Measurements from ENCODE around the gene WTIP.

Gene WTIP

DNA sequence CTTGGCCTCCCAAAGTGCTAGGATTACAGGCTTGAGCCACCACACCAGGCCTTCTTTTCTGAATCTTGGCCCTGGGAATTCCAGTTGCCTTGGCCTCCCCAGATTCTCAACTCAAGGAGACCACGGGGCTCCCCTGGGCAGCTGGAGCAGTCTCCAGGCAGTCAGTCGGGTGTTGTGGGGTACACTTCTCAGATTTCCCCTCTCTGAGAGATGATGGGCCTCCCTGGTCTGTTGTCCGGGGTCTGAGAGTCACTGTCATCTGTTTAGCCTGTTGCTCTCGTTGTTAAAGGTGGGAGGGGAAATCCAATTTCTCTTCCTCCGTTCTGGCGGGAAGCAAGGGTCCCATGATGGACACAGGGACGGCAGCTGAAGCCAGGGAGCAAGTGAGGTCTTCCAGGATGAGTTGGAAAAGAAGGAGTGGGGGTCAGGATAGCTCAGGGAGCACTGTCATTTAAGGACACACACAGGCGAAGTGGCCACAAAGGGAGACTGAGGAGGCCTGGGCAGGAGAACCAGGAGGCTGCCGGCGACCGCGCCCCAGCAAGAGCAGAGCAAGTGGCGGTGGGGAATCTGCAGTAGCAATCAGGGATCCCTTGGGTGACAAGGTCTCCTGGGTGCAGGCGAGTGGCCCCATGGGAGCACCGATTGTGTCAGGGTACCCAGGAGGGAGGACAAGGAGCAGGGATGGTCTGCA is 15.7 kb downstream of the WTIP start:
- Histone ChIP-seq H3K9ac (ENCODE audit: low read depth, low read length) (no peak overlapping the region), H3K4me1 (ENCODE audit: control insufficient read depth, insufficient read depth, low read length) (no peaks in the 10 kb centered on the region), H3K27me3 (ENCODE audit: control insufficient read depth, insufficient read depth, low read length) (peaks cover 5% of the 10 kb centered on the region)

DNA sequence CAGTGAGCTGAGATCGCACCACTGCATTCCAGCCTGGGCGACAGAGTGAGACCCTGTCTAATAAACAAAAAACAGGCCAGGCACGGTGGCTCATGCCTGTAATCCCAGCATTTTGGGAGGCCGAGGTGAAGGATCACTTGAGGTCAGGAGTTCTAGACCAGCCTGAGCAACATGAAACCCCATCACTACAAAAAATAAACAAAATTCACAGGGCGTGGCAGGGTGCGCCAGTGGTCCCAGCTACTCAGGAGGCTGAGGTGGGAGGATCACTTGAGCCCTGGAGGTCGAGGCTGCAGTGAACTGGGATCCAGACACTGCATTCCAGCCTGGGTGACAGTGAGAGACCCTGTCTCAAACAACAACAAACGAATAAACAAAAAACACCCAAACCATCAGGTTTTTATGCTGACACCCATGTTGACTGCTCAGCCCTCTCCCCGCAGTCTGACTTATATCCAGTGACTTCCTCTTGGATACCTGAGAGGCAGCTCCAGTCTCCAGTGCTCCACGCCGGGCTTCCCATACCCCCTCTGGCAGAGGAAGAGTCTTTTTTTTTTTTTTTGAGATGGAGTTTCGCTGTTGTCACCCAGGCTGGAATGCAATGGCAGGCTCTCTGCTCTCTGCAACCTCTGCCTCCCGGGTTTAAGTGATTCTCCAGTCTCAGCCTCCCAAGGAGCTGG is 17.7 kb downstream of the WTIP start:
- Histone ChIP-seq H3K4me1 (ENCODE audit: control insufficient read depth, insufficient read depth, low read length) (no peaks in the 10 kb centered on the region), H3K9ac (ENCODE audit: low read depth, low read length) (no peak overlapping the region), H3K4me3 (ENCODE audit: low read depth, low read length) (no peak overlapping the region), H3K27me3 (ENCODE audit: control insufficient read depth, insufficient read depth, low read length) (peaks cover 5% of the 10 kb centered on the region), H3K9me3 (ENCODE audit: control insufficient read depth, insufficient read depth, low read length) (no peaks in the 10 kb centered on the region), H3K36me3 (ENCODE audit: control insufficient read depth, insufficient read depth, low read length) (peaks cover 2% of the 10 kb centered on the region)

More for the DNA sequence above, 15.7 kb downstream of the WTIP start:
- Histone ChIP-seq H3K9me3 (ENCODE audit: control insufficient read depth, insufficient read depth, low read length) (no peaks in the 10 kb centered on the region), H3K36me3 (ENCODE audit: control insufficient read depth, insufficient read depth, low read length) (peaks cover 11% of the 10 kb centered on the region), H3K4me3 (ENCODE audit: low read depth, low read length) (no peak overlapping the region)

DNA sequence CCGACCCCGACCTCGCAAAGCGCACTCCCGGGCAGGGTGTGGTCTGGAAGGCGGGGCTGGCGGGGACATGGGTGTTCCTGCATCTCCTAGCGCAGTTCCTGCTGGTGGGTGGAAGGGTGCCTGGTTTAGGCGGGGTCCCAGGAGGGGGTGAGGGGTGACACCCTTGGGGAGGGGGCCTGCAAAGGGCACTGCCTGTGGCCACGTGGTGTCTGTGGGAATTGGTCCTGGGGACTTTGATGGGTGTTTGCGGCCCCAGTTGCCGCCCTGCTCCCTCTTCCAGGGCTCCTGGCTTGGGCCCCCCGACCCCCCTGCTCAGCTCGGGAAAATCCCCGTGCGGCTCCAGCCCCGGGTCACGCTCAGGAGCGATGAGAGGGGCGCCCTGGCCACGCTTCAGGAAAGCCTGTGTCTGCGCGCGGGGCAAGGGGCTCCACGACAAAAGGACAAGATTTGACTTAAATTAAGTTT is 19.1 kb downstream of the WTIP start:
- Histone ChIP-seq H3K4me3 (ENCODE audit: low read depth, low read length) (peak overlapping the region; percentile 49), H3K27me3 (ENCODE audit: control insufficient read depth, insufficient read depth, low read length) (peaks cover 5% of the 10 kb centered on the region), H3K4me1 (ENCODE audit: control insufficient read depth, insufficient read depth, low read length) (no peaks in the 10 kb centered on the region), H3K9me3 (ENCODE audit: control insufficient read depth, insufficient read depth, low read length) (no peaks in the 10 kb centered on the region), H3K9ac (ENCODE audit: low read depth, low read length) (no peak overlapping the region), H3K36me3 (ENCODE audit: control insufficient read depth, insufficient read depth, low read length) (peaks cover 2% of the 10 kb centered on the region)

DNA sequence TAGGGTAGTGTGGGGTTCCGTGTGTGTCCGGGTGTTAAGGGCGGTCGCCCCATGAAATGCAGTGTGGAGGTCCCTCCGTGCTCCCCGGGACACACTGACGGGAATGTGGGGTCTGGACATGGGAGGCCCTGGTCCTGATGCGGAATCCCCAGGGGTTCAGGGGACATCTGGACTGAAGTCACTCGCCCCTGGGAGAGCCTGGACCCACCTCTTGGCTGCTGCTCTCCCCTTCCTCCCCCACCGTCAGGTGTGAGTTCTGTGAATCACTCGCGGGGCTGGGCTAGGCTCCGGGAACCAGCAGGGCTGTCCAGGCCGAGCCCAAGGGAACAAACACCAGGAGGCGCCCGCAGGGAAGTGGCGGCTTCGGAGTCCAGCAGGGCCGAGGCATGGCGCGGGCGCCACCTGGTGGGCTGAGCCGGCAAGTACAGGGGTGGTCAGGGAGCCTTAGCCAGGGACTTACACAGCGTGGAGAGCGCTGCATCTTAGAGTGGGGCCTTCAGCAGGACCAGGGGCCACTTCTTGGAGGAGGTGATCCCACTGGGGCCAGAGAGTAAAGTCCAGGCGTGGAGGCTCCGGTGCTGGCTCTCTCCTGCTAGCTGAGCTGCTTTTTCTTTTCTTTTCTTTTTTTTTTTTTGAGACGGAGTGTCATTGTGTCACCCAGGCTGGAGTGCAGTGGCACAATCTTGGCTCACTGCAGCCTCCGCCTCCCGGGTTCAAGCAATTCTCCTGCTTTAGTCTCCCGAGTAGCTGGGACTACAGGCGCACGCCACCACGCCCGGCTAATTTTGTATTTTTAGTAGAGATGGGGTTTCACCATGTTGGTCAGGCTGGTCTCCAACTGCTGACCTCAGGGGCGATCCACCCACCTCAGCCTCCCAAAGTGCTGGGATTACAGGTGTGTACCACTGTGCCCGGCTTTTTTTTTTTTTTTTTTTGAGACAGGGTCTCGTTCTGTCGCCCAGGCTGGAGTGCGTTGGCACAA is 20.1 kb downstream of the WTIP start:
- Histone ChIP-seq H3K9me3 (ENCODE audit: control insufficient read depth, insufficient read depth, low read length) (no peaks in the 10 kb centered on the region), H3K27me3 (ENCODE audit: control insufficient read depth, insufficient read depth, low read length) (peaks cover 5% of the 10 kb centered on the region), H3K4me3 (ENCODE audit: low read depth, low read length) (peak overlapping the region; percentile 49), H3K36me3 (ENCODE audit: control insufficient read depth, insufficient read depth, low read length) (no peaks in the 10 kb centered on the region), H3K9ac (ENCODE audit: low read depth, low read length) (no peak overlapping the region), H3K4me1 (ENCODE audit: control insufficient read depth, insufficient read depth, low read length) (no peaks in the 10 kb centered on the region)

DNA sequence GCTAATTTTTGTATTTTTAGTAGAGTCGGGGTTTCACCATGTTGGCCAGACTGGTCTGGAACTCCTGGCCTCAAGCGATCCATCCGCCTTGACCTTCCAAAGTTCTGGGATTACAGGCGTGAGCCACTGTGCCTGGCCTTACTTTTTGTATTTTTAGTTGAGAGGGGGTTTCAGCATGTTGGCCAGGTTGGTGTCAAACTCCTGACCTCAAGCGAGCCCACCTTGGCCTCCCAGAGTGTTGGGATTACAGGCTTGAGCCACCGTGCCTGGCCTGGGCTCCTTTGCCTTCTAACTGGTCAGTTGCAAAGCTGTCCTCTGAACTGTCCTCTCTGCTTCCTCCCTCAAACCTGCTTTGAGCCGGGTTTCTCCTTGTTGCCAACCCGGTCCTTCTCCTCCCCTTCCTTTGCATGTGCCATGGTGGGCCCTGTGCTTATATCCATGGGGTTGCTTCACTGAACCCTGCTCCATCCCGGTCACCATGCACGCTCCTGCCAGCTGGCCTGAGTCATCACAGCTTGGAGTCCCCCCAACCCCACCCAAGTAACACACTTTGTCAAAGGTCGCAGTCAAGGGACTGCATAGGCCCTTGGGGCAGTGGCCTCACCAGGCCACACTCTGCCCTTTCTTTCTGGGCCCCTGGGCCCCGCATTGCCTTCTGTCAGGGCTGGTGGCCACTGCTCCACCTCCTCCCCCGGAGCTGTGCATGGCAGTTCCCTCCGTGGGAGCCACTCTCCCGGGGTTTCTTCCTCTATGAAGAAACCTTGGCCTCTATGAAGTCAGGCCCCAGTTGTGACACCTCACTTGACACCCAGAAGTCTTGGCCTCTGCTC is 21.2 kb downstream of the WTIP start:
- Histone ChIP-seq H3K9ac (ENCODE audit: low read depth, low read length) (no peak overlapping the region), H3K27me3 (ENCODE audit: control insufficient read depth, insufficient read depth, low read length) (peaks cover 5% of the 10 kb centered on the region), H3K4me3 (ENCODE audit: low read depth, low read length) (no peak overlapping the region), H3K4me1 (ENCODE audit: control insufficient read depth, insufficient read depth, low read length) (no peaks in the 10 kb centered on the region), H3K36me3 (ENCODE audit: control insufficient read depth, insufficient read depth, low read length) (no peaks in the 10 kb centered on the region), H3K9me3 (ENCODE audit: control insufficient read depth, insufficient read depth, low read length) (no peaks in the 10 kb centered on the region)

DNA sequence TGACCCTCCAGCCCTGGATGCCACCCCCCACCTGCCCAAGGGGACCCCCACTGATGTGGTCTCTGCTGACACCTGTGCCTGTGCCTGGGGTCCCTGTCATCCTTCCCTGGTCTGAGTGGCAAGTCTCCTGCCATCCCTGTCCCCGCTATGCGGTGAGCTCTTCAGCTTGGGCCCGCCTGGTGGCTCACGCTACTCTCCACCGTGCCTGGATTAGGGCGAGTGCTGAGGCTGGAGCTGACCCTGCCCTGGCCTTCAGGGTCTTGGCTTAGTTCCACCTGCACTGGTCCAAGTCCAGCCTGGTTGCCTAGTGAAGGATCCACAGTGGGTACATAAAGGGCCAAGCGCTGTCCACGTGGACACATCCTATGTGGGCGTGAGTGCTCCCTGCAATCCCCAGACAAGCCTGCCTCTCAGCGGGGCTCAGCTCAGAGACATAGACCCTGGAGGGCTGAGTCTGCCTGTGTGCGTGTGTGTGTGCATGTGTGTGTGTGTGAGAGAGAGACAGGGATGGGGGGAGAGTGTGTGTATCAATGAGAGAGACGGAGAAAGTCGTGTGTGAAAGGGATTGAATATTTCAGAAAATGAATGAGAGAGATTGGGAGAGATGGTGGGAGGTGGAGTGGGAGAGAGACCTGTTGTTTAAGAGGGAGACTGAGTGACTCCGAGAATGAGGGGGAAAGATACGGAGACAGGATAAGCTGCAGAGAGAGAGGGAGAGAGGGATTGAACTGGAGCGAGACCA is 22.1 kb downstream of the WTIP start:
- Histone ChIP-seq H3K36me3 (ENCODE audit: control insufficient read depth, insufficient read depth, low read length) (no peaks in the 10 kb centered on the region), H3K4me1 (ENCODE audit: control insufficient read depth, insufficient read depth, low read length) (no peaks in the 10 kb centered on the region), H3K4me3 (ENCODE audit: low read depth, low read length) (no peak overlapping the region), H3K9me3 (ENCODE audit: control insufficient read depth, insufficient read depth, low read length) (no peaks in the 10 kb centered on the region), H3K27me3 (ENCODE audit: control insufficient read depth, insufficient read depth, low read length) (peaks cover 5% of the 10 kb centered on the region), H3K9ac (ENCODE audit: low read depth, low read length) (no peak overlapping the region)

DNA sequence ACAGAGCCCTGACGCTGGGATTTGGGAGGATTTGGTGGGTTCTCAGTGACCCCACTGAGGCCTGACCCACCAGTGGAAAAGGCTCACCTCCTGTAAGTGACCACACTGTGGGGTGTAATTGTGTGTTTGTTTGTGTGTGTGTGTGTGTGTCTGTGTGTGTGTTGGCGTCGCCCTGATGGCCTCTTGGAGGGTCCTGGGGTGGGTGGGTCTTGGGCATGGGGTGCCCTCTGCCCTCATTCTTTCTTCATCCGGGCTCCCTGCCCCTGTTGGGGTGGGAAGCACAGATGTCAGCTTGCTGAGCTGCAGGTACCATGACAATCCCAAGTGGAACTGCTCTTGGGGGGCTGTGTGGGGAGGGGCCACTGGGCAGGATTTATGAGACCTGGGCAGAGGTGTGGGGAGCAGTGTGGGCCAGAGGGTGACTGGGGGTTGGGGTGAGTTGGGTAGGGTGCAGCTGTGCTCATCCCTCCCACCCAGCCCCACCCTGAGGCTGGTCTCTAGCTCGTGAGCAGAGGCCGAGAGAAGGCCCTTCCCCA is 22.8 kb downstream of the WTIP start:
- Histone ChIP-seq H3K4me3 (ENCODE audit: low read depth, low read length) (no peak overlapping the region), H3K27me3 (ENCODE audit: control insufficient read depth, insufficient read depth, low read length) (peaks cover 5% of the 10 kb centered on the region), H3K9me3 (ENCODE audit: control insufficient read depth, insufficient read depth, low read length) (no peaks in the 10 kb centered on the region), H3K36me3 (ENCODE audit: control insufficient read depth, insufficient read depth, low read length) (no peaks in the 10 kb centered on the region), H3K4me1 (ENCODE audit: control insufficient read depth, insufficient read depth, low read length) (no peaks in the 10 kb centered on the region), H3K9ac (ENCODE audit: low read depth, low read length) (no peak overlapping the region)

DNA sequence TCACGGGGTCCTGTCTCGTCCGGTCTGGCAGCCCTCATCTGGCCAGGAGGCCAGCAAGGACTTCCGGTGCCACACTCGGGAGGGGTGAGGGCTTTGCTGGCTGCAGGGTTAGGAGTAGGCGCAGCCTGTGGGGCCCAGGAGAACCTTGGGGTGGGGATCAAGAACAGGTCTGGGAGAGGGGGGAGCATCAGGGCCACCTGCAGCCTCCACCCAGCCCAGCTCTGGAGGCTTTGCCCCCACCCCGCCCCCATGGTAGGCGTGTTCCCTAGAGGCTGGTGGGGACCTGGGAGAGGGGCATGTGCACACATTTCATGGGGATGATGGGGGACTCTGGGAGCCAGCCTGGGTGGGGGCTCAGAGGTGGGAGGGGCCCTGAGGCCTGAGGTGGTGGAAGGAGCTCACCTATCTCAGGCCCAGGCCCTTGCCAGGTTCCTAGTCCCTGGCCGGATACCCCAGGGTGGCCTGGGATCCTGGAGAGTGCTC is 23.3 kb downstream of the WTIP start:
- Histone ChIP-seq H3K27me3 (ENCODE audit: control insufficient read depth, insufficient read depth, low read length) (peaks cover 5% of the 10 kb centered on the region), H3K36me3 (ENCODE audit: control insufficient read depth, insufficient read depth, low read length) (no peaks in the 10 kb centered on the region), H3K4me3 (ENCODE audit: low read depth, low read length) (no peak overlapping the region), H3K9me3 (ENCODE audit: control insufficient read depth, insufficient read depth, low read length) (no peaks in the 10 kb centered on the region), H3K9ac (ENCODE audit: low read depth, low read length) (no peak overlapping the region), H3K4me1 (ENCODE audit: control insufficient read depth, insufficient read depth, low read length) (no peaks in the 10 kb centered on the region)

DNA sequence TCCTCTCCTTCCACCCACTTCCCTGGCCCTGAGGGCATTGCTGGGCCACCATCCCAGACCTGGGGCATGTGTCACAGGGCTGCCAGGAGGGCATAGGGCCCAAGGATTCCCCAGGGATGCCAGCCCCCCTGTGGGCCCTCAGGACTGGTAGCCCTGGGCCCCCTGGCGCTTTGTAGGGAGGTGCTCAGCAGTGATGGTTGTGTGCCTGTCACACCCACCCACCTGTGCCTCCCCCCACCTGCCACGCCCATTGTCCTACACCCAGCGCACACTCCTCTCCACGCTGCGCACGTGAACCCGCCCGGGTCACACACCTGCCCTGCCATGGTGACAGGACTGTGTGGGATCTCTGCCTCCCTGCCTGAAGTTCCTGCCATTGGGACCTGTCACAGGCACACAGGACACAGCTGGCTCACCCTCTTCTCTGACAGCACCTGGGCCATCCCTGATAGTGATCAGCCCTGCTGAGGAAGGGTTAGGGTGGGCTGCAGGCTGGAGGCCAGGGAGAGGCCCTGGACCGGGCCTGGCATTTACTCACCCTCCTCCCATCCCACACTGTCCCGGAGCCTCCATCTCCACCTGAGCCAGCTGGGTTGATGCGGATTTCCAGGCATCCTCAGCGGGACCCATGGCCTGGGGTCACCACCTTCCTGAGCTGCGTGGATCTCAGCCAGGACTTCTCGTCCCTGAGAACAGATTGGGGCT is 23.9 kb downstream of the WTIP start:
- H3K4me3 ChIP-seq (ENCODE audit: low read depth, low read length): no peak overlapping the region

DNA sequence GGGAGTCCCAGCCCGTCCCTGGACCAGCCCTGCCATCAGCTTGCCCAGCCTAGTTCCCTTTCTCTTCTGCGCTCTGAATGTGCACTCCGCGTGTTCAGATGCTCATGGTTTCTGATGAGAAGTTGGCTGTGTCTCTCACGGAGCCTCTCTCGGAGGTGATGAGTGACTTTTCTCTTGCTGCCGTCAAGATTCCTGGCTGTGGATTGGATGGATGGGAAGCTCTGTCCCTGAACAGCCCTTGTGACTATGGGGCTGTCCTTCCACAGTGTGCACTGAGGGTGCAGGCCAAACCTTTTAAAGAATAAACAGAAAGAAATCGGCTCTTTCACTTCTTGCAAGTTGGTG is 24.4 kb downstream of the WTIP start:
- H3K4me1 ChIP-seq (ENCODE audit: control insufficient read depth, insufficient read depth, low read length): no peaks in the 10 kb centered on the region
- no peak overlapping the region for H3K4me3 ChIP-seq (ENCODE audit: low read depth, low read length)
- no peak overlapping the region for H3K9ac ChIP-seq (ENCODE audit: low read depth, low read length)
- no peaks in the 10 kb centered on the region for H3K36me3 ChIP-seq (ENCODE audit: control insufficient read depth, insufficient read depth, low read length)
- H3K27me3 ChIP-seq (ENCODE audit: control insufficient read depth, insufficient read depth, low read length): peaks cover 4% of the 10 kb centered on the region
- H3K9me3 ChIP-seq (ENCODE audit: control insufficient read depth, insufficient read depth, low read length): no peaks in the 10 kb centered on the region

More for the DNA sequence above, 23.9 kb downstream of the WTIP start:
- no peak overlapping the region for H3K9ac ChIP-seq (ENCODE audit: low read depth, low read length)
- no peaks in the 10 kb centered on the region for H3K4me1 ChIP-seq (ENCODE audit: control insufficient read depth, insufficient read depth, low read length)
- H3K36me3 ChIP-seq (ENCODE audit: control insufficient read depth, insufficient read depth, low read length): no peaks in the 10 kb centered on the region
- no peaks in the 10 kb centered on the region for H3K9me3 ChIP-seq (ENCODE audit: control insufficient read depth, insufficient read depth, low read length)
- H3K27me3 ChIP-seq (ENCODE audit: control insufficient read depth, insufficient read depth, low read length): peaks cover 5% of the 10 kb centered on the region

Measured in iPS-15b (cell line).